GM12864 (cell line): ENCODE data around the gene CLCN5.

Source experiments
- DNase-seq: peaks from one replicate; pipeline ENCODE4 v3.0.0-alpha.2; 2011; ENCODE audit warnings: low read depth
- H3K4me3 ChIP-seq: 2 replicates; pipeline ENCODE4 v1.5.1; 2011; ENCODE audit warnings: mild to moderate bottlenecking, low read depth, low read length, control low read depth
- CTCF ChIP-seq: IDR thresholded peaks from 2 replicates; pipeline ENCODE4 v1.5.1; 2011; ENCODE audit warnings: low read depth, mild to moderate bottlenecking, moderate library complexity, low read length, control low read depth, inconsistent platforms; ENCODE audit errors: missing control alignments

Gene CLCN5

DNA sequence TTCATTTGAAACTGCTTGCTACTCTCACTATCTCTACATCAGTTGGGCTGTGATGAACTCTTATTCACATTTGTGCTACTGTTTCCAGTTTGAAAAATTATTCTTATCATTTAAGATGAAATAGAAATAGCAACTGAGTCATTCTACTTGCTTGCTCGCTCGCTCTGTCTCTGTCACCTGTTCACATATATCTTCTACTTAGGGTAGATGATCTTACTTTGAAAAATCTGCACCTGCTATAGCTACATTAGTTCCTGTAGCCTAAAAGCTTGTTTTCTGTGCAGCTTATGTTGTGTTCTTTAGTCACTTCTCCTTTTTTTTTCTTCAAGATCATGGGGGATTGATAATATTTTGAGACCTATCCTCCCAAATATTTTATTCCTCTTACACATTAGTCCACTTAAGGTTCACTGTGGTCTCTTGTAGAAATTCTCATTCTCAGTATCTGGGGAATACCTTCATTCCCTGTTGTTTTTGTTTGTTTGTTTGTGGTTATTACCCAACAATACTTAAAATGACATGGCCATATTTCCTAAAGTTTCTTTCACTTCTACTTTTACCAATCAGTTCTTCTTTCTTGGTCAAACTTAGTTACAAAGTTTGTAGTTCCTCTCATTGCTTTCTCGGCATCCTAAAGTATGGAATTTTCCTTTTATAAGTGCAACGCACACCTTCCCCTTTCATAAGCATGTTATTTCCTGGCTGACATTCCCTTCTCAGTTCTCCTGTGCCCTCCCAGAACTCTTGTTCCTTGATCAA is 36.5 kb downstream of the CLCN5 start:
- TF ChIP-seq CTCF: no peak
- H3K4me3 ChIP-seq: no peak overlapping the region
- DNase-seq: no peak

DNA sequence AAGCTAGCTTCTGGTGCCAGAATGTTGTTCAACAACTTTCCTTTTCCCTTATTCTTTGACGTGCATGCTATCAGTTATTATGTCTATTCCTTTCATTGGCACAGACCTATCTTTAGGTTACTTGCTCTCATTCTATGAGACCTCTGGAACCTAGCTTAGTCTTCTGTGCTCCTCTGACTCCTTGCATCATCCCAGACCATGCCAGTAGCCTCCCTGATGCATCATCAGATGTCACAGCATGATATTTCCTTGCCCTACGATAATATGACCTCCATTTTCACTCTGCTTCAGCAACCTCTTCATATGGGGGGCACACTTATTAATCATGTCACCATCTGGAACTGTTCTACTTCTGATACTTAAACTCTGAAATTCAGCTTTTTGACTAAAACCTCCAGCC is 37.2 kb downstream of the CLCN5 start:
- H3K4me3 ChIP-seq: no peak overlapping the region
- TF ChIP-seq CTCF: no peak
- DNase-seq: no peak

DNA sequence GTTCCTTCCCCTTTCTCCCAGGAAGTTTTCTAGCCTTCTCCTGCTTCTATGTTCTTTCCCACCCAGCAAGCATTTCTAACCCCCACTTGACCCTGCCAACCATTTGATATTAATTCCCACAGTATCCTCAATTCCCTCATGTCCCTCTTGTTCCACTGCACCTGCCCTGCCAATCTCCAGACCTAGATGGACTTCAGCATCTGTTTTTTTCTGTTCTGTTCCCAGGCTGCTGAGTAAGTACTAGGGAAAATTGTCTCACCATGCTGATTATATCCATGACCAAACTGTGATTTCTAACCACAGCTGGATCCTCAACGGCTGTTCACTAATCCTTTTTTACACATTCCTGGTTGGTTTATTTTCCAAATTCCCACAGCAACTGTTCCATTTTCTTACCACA is 37.7 kb downstream of the CLCN5 start:
- TF ChIP-seq CTCF: no peak
- DNase-seq: no peak
- H3K4me3 ChIP-seq: no peak overlapping the region

- H3K4me3 ChIP-seq: no peak overlapping the region
- no peak for TF ChIP-seq CTCF
- DNase-seq: no peak
Measured at GRCh38 chrX:49970674-49971073, 48.3 kb downstream of the CLCN5 start.

DNA sequence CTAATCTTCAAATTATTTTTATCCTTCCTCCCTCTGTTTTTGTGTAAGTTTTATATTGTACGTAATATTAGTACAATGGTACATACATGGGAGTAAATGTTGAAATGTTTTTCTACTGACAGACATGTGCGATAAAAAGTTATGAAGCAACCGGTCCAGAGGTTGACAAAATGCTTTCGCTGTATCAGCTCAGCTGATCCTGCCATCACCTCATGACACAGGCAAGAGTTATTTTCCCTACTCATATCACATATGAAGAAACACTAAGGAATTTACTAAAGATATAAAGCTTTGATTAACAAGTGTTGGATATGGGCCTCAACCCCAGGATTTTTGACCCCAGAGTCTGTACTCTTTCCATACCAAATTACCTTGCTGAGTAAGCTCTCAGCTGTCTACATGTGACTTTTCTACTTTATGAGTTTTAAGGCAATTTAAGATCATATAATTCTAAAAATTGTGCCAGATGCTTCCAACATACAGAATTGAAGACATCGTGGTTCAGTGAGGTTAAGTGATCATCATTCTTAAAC is 50.0 kb downstream of the CLCN5 start:
- no peak overlapping the region for H3K4me3 ChIP-seq
- DNase-seq: no peak
- TF ChIP-seq CTCF: no peak

DNA sequence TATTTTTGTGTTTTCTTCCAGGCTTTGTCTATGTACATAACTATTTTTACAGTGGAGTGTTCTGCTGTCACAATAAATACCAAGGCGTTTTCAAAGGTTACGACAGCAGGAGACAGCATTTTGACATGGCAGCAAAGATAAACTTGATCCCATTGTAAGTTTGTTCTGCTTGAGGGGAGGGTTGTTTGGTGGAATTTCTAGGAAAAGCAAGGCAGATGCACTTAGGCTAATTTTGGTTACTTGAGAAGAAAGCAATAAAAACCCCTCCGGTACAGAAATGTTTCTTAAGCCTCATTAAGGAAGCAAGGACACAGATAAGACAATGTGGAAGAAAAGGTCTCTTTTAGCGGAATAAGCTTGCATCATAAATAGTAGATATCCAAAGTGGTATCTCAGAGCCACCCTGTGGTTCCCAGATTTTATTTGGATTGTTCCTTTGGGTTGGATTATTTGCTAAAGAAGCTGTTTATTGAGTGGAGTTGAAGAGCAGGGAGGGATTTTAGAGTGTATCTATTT is 54.3 kb downstream of the CLCN5 start:
- no peak for TF ChIP-seq CTCF
- DNase-seq: no peak
- no peak overlapping the region for H3K4me3 ChIP-seq
